HG03342 (cell line): ENCODE measurements around the gene ZNF316.

Source experiments
- ATAC-seq: cut with Tn5 transposase; IDR thresholded peaks from one replicate; pipeline ENCODE4 v1.9.1; 2021; ENCODE audit warnings: mild to moderate bottlenecking, moderate library complexity; ENCODE audit not compliant: unreplicated experiment

ZNF316 gene

GRCh38 chr7:6636741-6637543, at the start of gene ZNF316:
TSS of gene ZNF316 (plus strand) at chr7:6637318. CDS start at chr7:6642410, 5,092 bp downstream.
- peak; percentile 57 for ATAC-seq

GRCh38 chr7:6588566-6588965, 48.6 kb upstream of the ZNF316 start:
- no peak for ATAC-seq

- no peak for ATAC-seq
These were observed 47.8 kb upstream of the ZNF316 start for GRCh38 chr7:6589151-6589828.

GRCh38 chr7:6589829-6590644, 47.1 kb upstream of the ZNF316 start, which contains the start of gene INTS15:
TSS of gene INTS15 (plus strand) at chr7:6590021. CDS start at chr7:6590284, 263 bp downstream.
- ATAC-seq: peak; percentile 80

- peak; percentile 23 for ATAC-seq
These were observed 46.4 kb upstream of the ZNF316 start for GRCh38 chr7:6590645-6591110.

- ATAC-seq: no peak
These were observed 37.0 kb upstream of the ZNF316 start for GRCh38 chr7:6600093-6600492.

- ATAC-seq: no peak
These were observed 32.7 kb upstream of the ZNF316 start for GRCh38 chr7:6604458-6604857.

GRCh38 chr7:6606866-6607583, 30.1 kb upstream of the ZNF316 start:
- ATAC-seq: no peak

GRCh38 chr7:6607651-6608051, 29.5 kb upstream of the ZNF316 start:
- ATAC-seq: no peak

- no peak for ATAC-seq
These were observed 29.0 kb upstream of the ZNF316 start for GRCh38 chr7:6608081-6608480.

- no peak for ATAC-seq
These were observed 28.3 kb upstream of the ZNF316 start for GRCh38 chr7:6608794-6609193.

- ATAC-seq: no peak
These were observed 24.3 kb upstream of the ZNF316 start for GRCh38 chr7:6612819-6613218.

- no peak for ATAC-seq
These were observed 23.4 kb upstream of the ZNF316 start for GRCh38 chr7:6613706-6614105.

GRCh38 chr7:6614953-6615722, 22.0 kb upstream of the ZNF316 start, which contains the start of gene ZNF853:
TSS of gene ZNF853 (plus strand) at chr7:6615610. CDS start at chr7:6616175, 565 bp downstream.
- ATAC-seq: no peak

GRCh38 chr7:6615723-6616555, 21.2 kb upstream of the ZNF316 start:
- ATAC-seq: no peak

- no peak for ATAC-seq
These were observed 20.1 kb upstream of the ZNF316 start for GRCh38 chr7:6616854-6617643.

- no peak for ATAC-seq
These were observed 18.5 kb upstream of the ZNF316 start for GRCh38 chr7:6618621-6619020.

- ATAC-seq: no peak
These were observed 17.2 kb upstream of the ZNF316 start for GRCh38 chr7:6619961-6620360.
